Fibroblast of the aortic adventitia (primary cell): ENCODE data around the gene FRMD4B. TPM values are rescaled to one million over a fixed set of nuclear protein-coding genes. Genes with fewer than 3 reads are reported as not detected.
A peak's percentile ranks its signal among the peaks of the same experiment; 100 is the strongest.

Experiments
- DNase-seq: peaks from one replicate; pipeline ENCODE4 v3.0.0-alpha.2; 2010; ENCODE audit warnings: low read depth
- H3K4me3 ChIP-seq: 2 replicates; pipeline ENCODE4 v1.5.1; 2011; ENCODE audit warnings: low read depth, mild to moderate bottlenecking, control low read depth, low read length, moderate library complexity
- CTCF ChIP-seq: IDR thresholded peaks from 2 replicates; pipeline ENCODE4 v1.5.1; 2011; ENCODE audit warnings: mild to moderate bottlenecking, low read length, control low read depth, inconsistent platforms; ENCODE audit not compliant: insufficient read depth
- total RNA-seq: library from RNA; depleted of rRNA; stranded (reverse); fragments of >200 nt; gene quantifications from 2 replicates; pipeline ENCODE4 v1.2.3, GENCODE V29; 2012; ENCODE audit warnings: low replicate concordance

FRMD4B gene
- total RNA-seq, 1 donor, result 0.81 TPM

GRCh38 chr3:69212411-69213160 lies 173.3 kb downstream of the FRMD4B start:
- DNase-seq, result peak; percentile 41
- TF ChIP-seq CTCF, result no peak
- no peak overlapping the region for H3K4me3 ChIP-seq

- no peak for DNase-seq
- TF ChIP-seq CTCF, result no peak
Measured at GRCh38 chr3:69210068-69210730, 175.7 kb downstream of the FRMD4B start.

GRCh38 chr3:69209413-69209812 lies 176.5 kb downstream of the FRMD4B start:
- DNase-seq, result no peak
- TF ChIP-seq CTCF, result no peak
- H3K4me3 ChIP-seq, result no peak overlapping the region

More at GRCh38 chr3:69210068-69210730, 175.7 kb downstream of the FRMD4B start:
- H3K4me3 ChIP-seq, result no peak overlapping the region

- no peak for DNase-seq
- H3K4me3 ChIP-seq, result no peak overlapping the region
- no peak for TF ChIP-seq CTCF
Measured at GRCh38 chr3:69207031-69207430, 178.9 kb downstream of the FRMD4B start.

- no peak for DNase-seq
- TF ChIP-seq CTCF, result no peak
- H3K4me3 ChIP-seq, result no peak overlapping the region
Measured at GRCh38 chr3:69205385-69205784, 180.5 kb downstream of the FRMD4B start.

- H3K4me3 ChIP-seq, result no peak overlapping the region
- TF ChIP-seq CTCF, result no peak
- DNase-seq, result no peak
Measured at GRCh38 chr3:69204315-69204957, 181.5 kb downstream of the FRMD4B start.
